GM06990 (cell line): Measurements from ENCODE around the gene HS6ST1.

Experiments used
- DNase-seq: peaks from one replicate; pipeline ENCODE4 v3.0.0-alpha.2; 2011; ENCODE audit not compliant: insufficient read length; ENCODE audit errors: extremely low read depth
- H3K27me3 ChIP-seq: replicated peaks from 2 replicates; pipeline ENCODE4 v1.6.0; 2011; ENCODE audit warnings: low read length; ENCODE audit not compliant: control insufficient read depth, insufficient read depth
- H3K36me3 ChIP-seq: 2 replicates; pipeline ENCODE4 v1.5.1; 2011; ENCODE audit warnings: low read length; ENCODE audit not compliant: control insufficient read depth, insufficient read depth
- H3K4me3 ChIP-seq: replicated peaks from 2 replicates; pipeline ENCODE4 v1.5.1; 2011; ENCODE audit warnings: low read depth, mild to moderate bottlenecking, control low read depth, low read length
- CTCF ChIP-seq: IDR thresholded peaks from 2 replicates; pipeline ENCODE4 v1.5.1; 2011; ENCODE audit warnings: low read length, control low read depth, mild to moderate bottlenecking, inconsistent platforms; ENCODE audit not compliant: insufficient read depth, poor library complexity, severe bottlenecking

HS6ST1 gene

GRCh38 chr2:128326346-128326745, 7.7 kb upstream of the HS6ST1 start:
- H3K27me3 ChIP-seq = no peaks in the 10 kb centered on the region; the same call in 1 of the 2 replicates
- no peak for DNase-seq
- H3K4me3 ChIP-seq = no peak overlapping the region
- TF ChIP-seq CTCF = no peak
- no peaks in the 10 kb centered on the region for H3K36me3 ChIP-seq

GRCh38 chr2:128325611-128326181, 7.0 kb upstream of the HS6ST1 start:
- H3K36me3 ChIP-seq = no peaks in the 10 kb centered on the region
- no peak for DNase-seq
- TF ChIP-seq CTCF = no peak
- H3K27me3 ChIP-seq = no peaks in the 10 kb centered on the region; the same call in 1 of the 2 replicates
- H3K4me3 ChIP-seq = no peak overlapping the region

- TF ChIP-seq CTCF = no peak
- DNase-seq = no peak
- no peaks in the 10 kb centered on the region; the same call in 1 of the 2 replicates for H3K27me3 ChIP-seq
- H3K36me3 ChIP-seq = no peaks in the 10 kb centered on the region
- no peak overlapping the region for H3K4me3 ChIP-seq
These were observed 6.3 kb upstream of the HS6ST1 start for GRCh38 chr2:128324897-128325410.

GRCh38 chr2:128324008-128324896, 5.6 kb upstream of the HS6ST1 start:
- no peaks in the 10 kb centered on the region for H3K36me3 ChIP-seq
- DNase-seq = no peak
- no peak for TF ChIP-seq CTCF
- no peaks in the 10 kb centered on the region; the same call in 1 of the 2 replicates for H3K27me3 ChIP-seq
- H3K4me3 ChIP-seq = no peak overlapping the region

- no peak for TF ChIP-seq CTCF
- no peak for DNase-seq
- Histone ChIP-seq H3K4me3 (no peak overlapping the region), H3K36me3 (no peaks in the 10 kb centered on the region), H3K27me3 (no peaks in the 10 kb centered on the region; the same call in 1 of the 2 replicates)
These were observed 4.9 kb upstream of the HS6ST1 start for GRCh38 chr2:128323555-128323931.
